Endodermal cell (in vitro differentiated cells): ENCODE measurements around the gene BTBD18. TPM values are rescaled to one million over a fixed set of nuclear protein-coding genes. Genes with fewer than 3 reads are reported as not detected.

Experiments
- DNase-seq: peaks from one replicate; pipeline ENCODE4 v3.0.0-alpha.2; 2017
- H3K27ac ChIP-seq: 2 replicates; pipeline ENCODE4 v1.5.1; 2013; ENCODE audit warnings: mild to moderate bottlenecking, low read depth, low read length, moderate library complexity
- H3K27me3 ChIP-seq: 2 replicates; pipeline ENCODE4 v1.6.1; 2013; ENCODE audit warnings: mild to moderate bottlenecking, low read length, moderate library complexity; ENCODE audit not compliant: insufficient read depth, control insufficient read depth, poor library complexity, severe bottlenecking
- H3K36me3 ChIP-seq: 2 replicates; pipeline ENCODE4 v1.7.0; 2013; ENCODE audit warnings: mild to moderate bottlenecking, low read length, moderate library complexity; ENCODE audit not compliant: control insufficient read depth, insufficient read depth
- H3K4me1 ChIP-seq: one replicate; pipeline ENCODE4 v1.7.0; 2013; ENCODE audit warnings: low read length; ENCODE audit not compliant: control insufficient read depth, insufficient read depth
- H3K4me3 ChIP-seq: 2 replicates; pipeline ENCODE4 v1.5.1; 2013; ENCODE audit warnings: mild to moderate bottlenecking, low read length, moderate library complexity
- H3K9ac ChIP-seq: 2 replicates; pipeline ENCODE4 v1.6.1; 2013; ENCODE audit warnings: mild to moderate bottlenecking, low read length, moderate library complexity; ENCODE audit not compliant: poor library complexity, severe bottlenecking; ENCODE audit errors: extremely low read depth
- H3K9me3 ChIP-seq: 2 replicates; pipeline ENCODE4 v1.6.1; 2013; ENCODE audit warnings: mild to moderate bottlenecking, low read length, moderate library complexity; ENCODE audit not compliant: control insufficient read depth
- H3K27ac Mint-ChIP-seq: 2 replicates; pipeline ENCODE4 v1.8.0; 2020; ENCODE audit warnings: mixed read lengths
- H3K27me3 Mint-ChIP-seq: 2 replicates; pipeline ENCODE4 v1.8.0; 2021; ENCODE audit warnings: mild to moderate bottlenecking, mixed read lengths; ENCODE audit not compliant: insufficient read depth
- H3K36me3 Mint-ChIP-seq: 2 replicates; pipeline ENCODE4 v1.8.0; 2020; ENCODE audit warnings: low read depth, mixed read lengths
- H3K4me1 Mint-ChIP-seq: 2 replicates; pipeline ENCODE4 v1.8.0; 2020; ENCODE audit warnings: mixed read lengths
- H3K4me3 Mint-ChIP-seq: 2 replicates; pipeline ENCODE4 v1.8.0; 2020; ENCODE audit warnings: mild to moderate bottlenecking, moderate library complexity, mixed read lengths
- H3K9me3 Mint-ChIP-seq: 2 replicates; pipeline ENCODE4 v1.8.0; 2020; ENCODE audit warnings: mild to moderate bottlenecking, mixed read lengths
- CTCF ChIP-seq: fragments of 200-600 bp; sonication (generic); conservative IDR thresholded peaks from 2 replicates; pipeline ENCODE4 v1.5.0; 2021; ENCODE audit warnings: antibody characterized with exemption, mild to moderate bottlenecking
- WGBS, 2 experiments: methylation state at CpG; one replicate each; pipeline versions ENCODE4 v1.1.5 to v1.1.7; 2013; ENCODE audit warnings: missing lambda C conversion rate in 2 of 2, mixed read lengths in 1 of 2; ENCODE audit not compliant: insufficient coverage in 1 of 2, insufficient read length in 1 of 2; 5-methylcytosine and 5-hydroxymethylcytosine counted together
- total RNA-seq, 2 donors: library from RNA; stranded (reverse); fragmentation: NEBNext Ultra II Directional in 1 of 2; extraction: Animal tissue kit (Norgen Biotek cat#: 25700) in 1 of 2; gene quantifications; 2 replicates in 1 of 2; 3 replicates in 1 of 2; pipeline ENCODE4 v1.2.1, GENCODE V29; 2021

Gene BTBD18
- total RNA-seq, 2 donors from 2014 or later = not detected

DNA sequence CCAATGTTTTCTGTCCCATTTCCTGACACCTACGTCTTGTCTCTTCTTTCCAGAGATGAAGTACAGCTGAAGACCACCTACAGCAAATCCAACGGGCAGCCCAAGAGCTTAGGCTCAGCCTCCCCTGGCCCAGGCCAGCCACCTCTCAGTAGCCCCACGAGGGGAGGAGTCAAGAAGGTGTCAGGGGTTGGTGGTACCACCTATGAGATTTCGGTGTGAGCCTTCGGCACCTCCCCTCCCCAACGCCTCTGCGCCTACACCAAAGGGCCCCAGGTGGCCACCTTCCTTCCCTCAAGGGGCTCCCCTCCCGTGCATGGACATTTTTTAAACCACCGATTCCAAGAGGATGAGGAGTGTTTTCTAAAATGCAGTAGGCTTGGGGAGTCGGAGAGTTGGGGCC lies 51.8 kb downstream of the BTBD18 start:
- H3K36me3 ChIP-seq = peaks cover 81% of the 10 kb centered on the region
- H3K4me3 Mint-ChIP-seq = no peak overlapping the region
- no peaks in the 10 kb centered on the region for H3K4me1 ChIP-seq
- DNase-seq = peak; percentile 51
- H3K36me3 Mint-ChIP-seq = peaks cover 76% of the 10 kb centered on the region
- peaks cover 4% of the 10 kb centered on the region for H3K4me1 Mint-ChIP-seq
- no peaks in the 10 kb centered on the region for H3K9me3 Mint-ChIP-seq
- no peaks in the 10 kb centered on the region for H3K27me3 ChIP-seq
- no peak overlapping the region for H3K27ac Mint-ChIP-seq
- WGBS, 2 experiments = 97 to 100% methylated on average over 2 to 10 of the region's 10 CpGs
- H3K27ac ChIP-seq = no peak overlapping the region
- H3K9me3 ChIP-seq = no peaks in the 10 kb centered on the region
- H3K27me3 Mint-ChIP-seq = no peaks in the 10 kb centered on the region
- no peak for TF ChIP-seq CTCF
- no peak overlapping the region for H3K4me3 ChIP-seq
- no peak overlapping the region for H3K9ac ChIP-seq

- H3K4me3 Mint-ChIP-seq = no peak overlapping the region
- H3K27ac Mint-ChIP-seq = peak overlapping the region; percentile 15
- Histone ChIP-seq H3K36me3 (peaks cover 82% of the 10 kb centered on the region), H3K4me1 (no peaks in the 10 kb centered on the region), H3K4me3 (no peak overlapping the region), H3K27me3 (no peaks in the 10 kb centered on the region), H3K9ac (no peak overlapping the region), H3K27ac (no peak overlapping the region), H3K9me3 (no peaks in the 10 kb centered on the region)
- H3K9me3 Mint-ChIP-seq = no peaks in the 10 kb centered on the region
- H3K27me3 Mint-ChIP-seq = no peaks in the 10 kb centered on the region
- peaks cover 73% of the 10 kb centered on the region for H3K36me3 Mint-ChIP-seq
- WGBS, 2 experiments = 95 to 96% methylated on average over 13 to 18 of the region's 18 CpGs
- peaks cover 4% of the 10 kb centered on the region for H3K4me1 Mint-ChIP-seq
- DNase-seq = no peak
- no peak for TF ChIP-seq CTCF
These were observed 52.7 kb downstream of the BTBD18 start for GRCh38 chr11:57698843-57699365.

Other genes starting within 250 kb of the BTBD18 start
- 1 to 10 TPM; 8.4 to 9.1 TPM for gene SLC43A1, start 236.1 kb downstream of the BTBD18 start, total RNA-seq
- 10 to 100 TPM; 77.4 to 79.8 TPM for gene TIMM10, start 221.1 kb downstream of the BTBD18 start, total RNA-seq
- under 1 TPM; 0.22 TPM for gene SMTNL1, start 214.2 kb downstream of the BTBD18 start, total RNA-seq
- 10 to 100 TPM in 1 of 2 donors, 1 to 10 TPM in 1; 8.1 to 11.3 TPM for gene UBE2L6, start 184.1 kb downstream of the BTBD18 start, total RNA-seq
- 10 to 100 TPM; 67.8 to 73.5 TPM for gene SERPING1, start 154.1 kb downstream of the BTBD18 start, total RNA-seq
- gene YPEL4, start 101.9 kb downstream of the BTBD18 start, total RNA-seq = not detected
- gene CLP1, start 94.1 kb downstream of the BTBD18 start, total RNA-seq = 10 to 100 TPM; 23.7 to 25.2 TPM
- gene ZDHHC5, start 83.7 kb downstream of the BTBD18 start, total RNA-seq = 10 to 100 TPM; 70.7 to 77.1 TPM
- 10 to 100 TPM; 18.5 TPM for gene MED19, start 39.6 kb downstream of the BTBD18 start, total RNA-seq
- 10 to 100 TPM; 67.6 to 79.2 TPM for gene TMX2, start 39.2 kb downstream of the BTBD18 start, total RNA-seq
- 100 to 1,000 TPM; 213 to 226 TPM for gene SELENOH, start 10.3 kb downstream of the BTBD18 start, total RNA-seq
- gene CTNND1, start 10.0 kb upstream of the BTBD18 start, total RNA-seq = 100 to 1,000 TPM; 190 to 216 TPM